Left hindlimb (tissue), 1 donor: Measurements from ENCODE around the gene COPG1.
"Not testable (repeated sequence)": the region's sequence is repeated elsewhere in the genome, so short reads cannot be mapped to it uniquely, and the experiment has no call there.

ENCODE experiments used
- DNase-seq: peaks from one replicate; pipeline ENCODE4 v3.0.0-alpha.2; 2018

Gene COPG1, protein sequence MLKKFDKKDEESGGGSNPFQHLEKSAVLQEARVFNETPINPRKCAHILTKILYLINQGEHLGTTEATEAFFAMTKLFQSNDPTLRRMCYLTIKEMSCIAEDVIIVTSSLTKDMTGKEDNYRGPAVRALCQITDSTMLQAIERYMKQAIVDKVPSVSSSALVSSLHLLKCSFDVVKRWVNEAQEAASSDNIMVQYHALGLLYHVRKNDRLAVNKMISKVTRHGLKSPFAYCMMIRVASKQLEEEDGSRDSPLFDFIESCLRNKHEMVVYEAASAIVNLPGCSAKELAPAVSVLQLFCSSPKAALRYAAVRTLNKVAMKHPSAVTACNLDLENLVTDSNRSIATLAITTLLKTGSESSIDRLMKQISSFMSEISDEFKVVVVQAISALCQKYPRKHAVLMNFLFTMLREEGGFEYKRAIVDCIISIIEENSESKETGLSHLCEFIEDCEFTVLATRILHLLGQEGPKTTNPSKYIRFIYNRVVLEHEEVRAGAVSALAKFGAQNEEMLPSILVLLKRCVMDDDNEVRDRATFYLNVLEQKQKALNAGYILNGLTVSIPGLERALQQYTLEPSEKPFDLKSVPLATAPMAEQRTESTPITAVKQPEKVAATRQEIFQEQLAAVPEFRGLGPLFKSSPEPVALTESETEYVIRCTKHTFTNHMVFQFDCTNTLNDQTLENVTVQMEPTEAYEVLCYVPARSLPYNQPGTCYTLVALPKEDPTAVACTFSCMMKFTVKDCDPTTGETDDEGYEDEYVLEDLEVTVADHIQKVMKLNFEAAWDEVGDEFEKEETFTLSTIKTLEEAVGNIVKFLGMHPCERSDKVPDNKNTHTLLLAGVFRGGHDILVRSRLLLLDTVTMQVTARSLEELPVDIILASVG

DNA sequence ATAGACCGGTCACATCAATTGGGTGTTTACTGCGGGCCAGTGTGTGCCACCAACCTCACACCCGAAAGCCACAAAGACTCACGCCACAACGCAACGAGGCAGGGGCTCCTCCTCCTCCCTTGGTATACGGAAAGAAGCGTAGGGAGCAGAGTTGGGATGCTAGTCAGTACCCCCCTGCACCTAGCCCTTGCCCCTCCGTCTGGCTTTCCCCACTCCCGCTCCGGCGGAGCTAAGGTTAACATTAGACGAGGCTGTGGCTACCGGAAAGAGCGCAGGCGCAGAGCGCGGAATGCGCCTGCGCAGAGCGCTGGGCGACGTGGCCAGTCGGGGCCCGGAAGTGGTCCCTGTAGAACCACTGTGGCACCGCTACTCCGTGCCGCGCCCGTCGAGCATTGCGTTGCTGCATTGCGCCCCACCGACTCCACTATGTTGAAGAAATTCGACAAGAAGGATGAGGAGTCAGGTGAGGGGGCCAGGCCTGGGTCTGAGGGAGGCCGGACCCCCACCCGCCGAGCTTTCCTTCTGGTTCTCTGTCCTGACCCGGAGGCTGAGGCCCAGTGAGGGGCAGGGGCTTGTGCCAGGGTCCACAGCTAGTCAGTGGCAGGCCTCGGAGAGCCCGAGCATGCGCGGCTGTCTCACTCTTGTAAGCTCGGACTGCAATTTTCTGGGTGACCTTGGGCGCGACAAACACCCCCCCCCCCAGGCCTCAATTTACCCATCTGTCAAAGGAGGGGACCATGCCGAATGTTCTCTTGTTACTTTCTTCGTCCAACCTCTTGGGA lies at the start of gene COPG1:
TSS of gene COPG1 (plus strand) at position 323 of the 782 bp plus-strand sequence. CDS start at position 427, 104 bp downstream.
- peak; percentile 92 for DNase-seq

GRCh38 chr3:129204473-129204872 lies 44.9 kb upstream of the COPG1 start:
- no peak for DNase-seq

GRCh38 chr3:129205109-129205832 lies 44.1 kb upstream of the COPG1 start:
- no peak for DNase-seq

- DNase-seq, result no peak
Measured at GRCh38 chr3:129207479-129207878, 41.9 kb upstream of the COPG1 start.

DNA sequence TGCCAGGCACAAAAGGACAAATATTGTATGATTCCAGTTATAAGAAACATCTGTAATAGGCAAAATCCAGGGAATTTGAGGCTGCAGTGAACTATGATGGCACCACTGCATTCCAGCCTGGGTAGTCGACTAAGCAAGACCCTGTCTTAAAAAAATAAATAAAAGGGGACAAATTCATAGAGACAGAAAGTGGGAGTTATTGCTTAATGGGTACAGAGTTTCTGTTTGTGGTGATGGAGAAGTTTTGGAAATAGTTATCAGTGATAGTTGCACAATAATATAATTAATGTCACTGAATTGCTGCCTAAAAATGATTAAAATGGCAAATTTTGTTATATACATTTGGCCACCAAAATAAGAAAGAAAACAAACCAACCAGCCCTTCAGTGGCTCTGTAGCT lies 38.1 kb upstream of the COPG1 start:
- DNase-seq, result no peak

- no peak for DNase-seq
Measured at GRCh38 chr3:129211772-129212171, 37.6 kb upstream of the COPG1 start.

- no peak for DNase-seq
Measured at GRCh38 chr3:129213238-129213637, 36.2 kb upstream of the COPG1 start.

DNA sequence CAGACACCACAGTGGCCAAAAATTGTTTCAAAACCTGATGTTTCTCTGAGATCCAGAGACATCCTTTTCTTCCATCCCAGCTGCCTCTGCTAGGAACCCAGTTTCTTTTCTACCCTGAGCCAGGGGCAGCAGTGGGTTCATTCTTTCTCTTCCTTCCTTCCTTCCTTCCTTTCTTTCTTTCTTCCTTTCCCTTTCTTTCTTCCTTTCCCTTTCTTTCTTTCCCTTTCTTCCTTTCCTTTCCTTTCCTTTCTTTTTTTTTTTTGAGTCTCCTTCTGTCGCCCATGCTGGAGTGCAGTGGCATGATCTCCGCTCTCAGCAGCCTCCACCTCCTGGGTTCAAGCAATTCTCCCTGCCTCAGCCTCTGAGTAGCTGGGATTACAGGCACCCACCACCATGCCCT lies 30.7 kb upstream of the COPG1 start:
- no peak for DNase-seq

DNA sequence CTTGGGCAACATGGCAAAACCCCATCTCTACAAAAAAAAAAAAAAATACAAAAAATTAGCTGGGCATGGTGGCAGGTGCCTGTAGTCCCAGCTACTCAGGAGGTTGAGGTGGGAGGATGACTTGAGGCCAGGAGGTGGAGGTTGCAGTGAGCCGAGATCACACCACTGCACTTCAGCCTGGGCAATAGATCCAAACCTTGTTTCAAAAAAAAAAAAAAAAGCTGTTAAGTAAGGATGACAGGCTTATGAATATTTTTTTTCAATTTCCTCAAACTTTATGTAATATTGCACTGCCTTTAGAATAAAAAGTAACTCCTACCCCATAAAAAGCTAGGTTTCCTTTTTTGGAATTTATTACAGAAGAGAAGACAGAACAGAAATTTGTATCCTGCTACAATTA lies 25.0 kb upstream of the COPG1 start:
- DNase-seq, result not testable (repeated sequence)

DNA sequence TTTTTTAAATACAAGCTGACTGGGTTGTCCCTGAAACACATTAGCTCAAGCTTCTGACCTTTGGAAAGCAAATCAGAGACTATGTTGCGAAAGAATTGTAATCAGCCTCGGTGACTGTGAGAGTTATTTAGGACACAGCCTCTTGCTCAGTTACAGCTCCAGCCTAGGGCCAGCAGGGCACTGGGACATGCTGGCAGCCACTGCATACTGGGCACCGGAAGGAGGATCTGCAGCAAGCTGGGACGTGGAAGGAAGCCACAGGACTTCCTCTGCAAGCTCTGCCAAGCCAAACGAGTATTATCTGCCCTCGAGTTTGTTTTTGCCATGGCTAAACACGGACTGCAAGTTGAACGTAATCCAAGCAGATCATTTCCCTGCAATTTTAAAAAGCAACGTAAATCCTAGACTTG lies 24.4 kb upstream of the COPG1 start:
- DNase-seq, result peak; percentile 71

DNA sequence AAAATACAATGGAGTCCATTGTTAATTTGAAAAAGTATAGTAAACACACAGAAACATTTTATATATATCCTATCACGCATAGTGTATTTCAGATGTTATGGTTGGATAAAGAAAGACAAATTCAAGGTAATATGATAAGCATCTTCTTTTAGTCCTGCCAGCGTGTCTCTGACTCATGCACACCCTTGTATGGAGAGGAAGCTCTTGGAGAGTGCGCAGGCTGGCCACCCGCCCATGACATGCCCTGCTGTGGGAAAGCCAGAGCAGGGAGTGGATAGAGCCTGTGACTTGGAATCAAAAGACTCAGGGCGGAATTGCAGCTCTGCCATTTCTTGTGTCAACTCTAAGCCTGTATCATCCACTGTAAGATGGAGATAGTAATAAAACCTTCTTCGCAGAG lies 23.0 kb upstream of the COPG1 start:
- DNase-seq, result peak; percentile 60

- DNase-seq, result no peak
Measured at GRCh38 chr3:129228891-129229585, 20.4 kb upstream of the COPG1 start.

DNA sequence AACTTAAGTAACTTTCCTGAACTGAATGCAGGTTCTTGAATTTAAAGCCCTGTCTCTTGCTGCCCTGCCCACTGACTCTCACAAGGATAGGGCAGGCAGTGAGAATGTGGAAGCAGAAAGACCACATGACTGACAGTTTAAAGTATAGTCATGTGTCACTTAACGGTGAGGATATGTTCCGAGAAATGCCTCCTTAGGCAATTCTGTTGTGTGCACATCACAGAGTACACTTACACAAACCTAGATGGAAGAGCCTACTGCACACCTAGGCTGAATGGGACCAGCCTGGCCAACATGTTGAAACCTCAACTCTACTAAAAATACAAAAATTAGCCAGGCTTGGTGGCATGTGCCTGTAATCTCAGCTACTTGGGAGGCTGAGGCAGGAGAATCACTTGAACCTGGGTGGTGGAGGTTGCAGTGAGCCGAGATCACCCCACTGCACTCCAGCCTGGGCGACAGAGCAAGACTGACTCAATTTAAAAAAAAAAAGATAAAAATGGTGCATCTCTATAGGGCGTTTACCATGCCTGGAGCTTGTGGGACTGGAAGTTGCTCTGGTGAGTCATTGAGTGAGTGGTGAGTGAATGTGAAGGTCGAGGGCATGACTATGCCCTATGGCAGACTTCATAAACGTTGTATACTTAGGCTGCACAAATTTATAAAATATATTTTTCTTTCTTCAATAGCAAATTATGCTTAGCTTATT lies 18.9 kb upstream of the COPG1 start:
- DNase-seq, result no peak

DNA sequence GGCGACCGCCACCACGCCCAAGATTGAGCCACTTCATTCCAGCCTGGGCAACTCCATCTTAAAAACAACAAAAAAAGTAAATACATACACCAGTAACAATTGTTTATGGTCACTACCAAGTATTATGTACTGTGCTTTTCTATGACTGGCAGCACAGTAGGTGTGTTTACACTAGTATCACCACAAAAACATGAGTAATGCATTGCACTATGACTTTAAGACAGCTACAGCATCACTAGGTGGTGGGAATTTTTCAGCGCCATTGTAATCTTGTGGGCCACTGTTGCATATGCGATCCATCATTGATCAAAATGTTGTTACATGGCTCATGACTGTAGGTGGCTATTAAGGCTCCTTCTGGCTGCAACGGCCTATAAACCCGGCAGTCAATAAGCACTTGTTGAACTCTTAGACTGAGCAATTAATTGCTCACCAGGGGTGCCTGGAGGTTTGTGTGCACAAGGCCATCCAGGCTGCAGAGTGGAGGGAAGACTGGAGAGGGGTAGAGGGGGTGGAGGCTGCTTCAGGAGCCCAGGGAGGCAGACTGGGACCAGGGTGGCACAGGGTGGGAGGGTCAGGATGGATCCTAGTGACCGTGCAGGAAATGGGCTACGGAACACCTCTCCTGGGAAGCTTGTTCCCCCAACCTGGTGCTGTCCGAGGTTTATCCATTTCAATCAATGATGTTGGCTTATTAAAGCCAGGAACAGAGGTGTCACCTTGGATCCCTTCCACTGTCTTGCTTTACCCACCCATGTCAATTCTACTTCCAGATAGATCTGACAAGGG lies 17.9 kb upstream of the COPG1 start:
- DNase-seq, result no peak

- DNase-seq, result no peak
Measured at GRCh38 chr3:129233538-129233937, 15.9 kb upstream of the COPG1 start.

GRCh38 chr3:129234441-129234840 lies 15.0 kb upstream of the COPG1 start:
- no peak for DNase-seq

- DNase-seq, result no peak
Measured at GRCh38 chr3:129235344-129235917, 14.0 kb upstream of the COPG1 start.

- DNase-seq, result no peak
Measured at GRCh38 chr3:129238945-129239705, 10.3 kb upstream of the COPG1 start.

DNA sequence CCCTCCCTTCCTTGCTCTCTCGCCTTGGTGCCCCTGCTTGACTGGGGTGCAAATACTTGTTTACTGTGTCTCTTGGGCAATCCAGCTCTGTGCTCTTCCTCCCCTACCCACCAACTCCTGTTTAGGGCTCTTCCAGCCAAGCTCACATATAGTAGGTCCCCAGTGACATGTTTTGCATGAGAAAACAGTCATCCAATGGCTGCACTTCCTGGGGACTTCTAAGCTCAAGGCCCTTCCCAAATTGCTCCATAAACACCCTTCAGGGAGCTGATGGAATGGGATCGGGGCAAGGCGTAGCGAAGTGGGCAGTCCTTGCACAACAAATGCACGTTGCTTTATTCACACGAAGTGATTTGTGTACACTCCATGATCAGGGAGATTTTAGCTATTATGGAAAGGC lies 9.4 kb upstream of the COPG1 start:
- DNase-seq, result no peak
